WERI-Rb-1 (cell line): ENCODE data around the gene PRSS27.
"Not testable (repeated sequence)": the region's sequence is repeated elsewhere in the genome, so short reads cannot be mapped to it uniquely, and the experiment has no call there.

Experiments used
- DNase-seq: peaks from one replicate; pipeline ENCODE4 v3.0.0-alpha.2; 2020
- H3K27ac ChIP-seq: fragments of 250-450 bp; sonication (Bioruptor Pico); 2 replicates; pipeline ENCODE4 v1.5.1; 2020; ENCODE audit warnings: mild to moderate bottlenecking, moderate library complexity
- H3K27me3 ChIP-seq: fragments of 250-450 bp; sonication (Bioruptor Pico); 2 replicates; pipeline ENCODE4 v1.5.1; 2021; ENCODE audit warnings: mild to moderate bottlenecking, low read depth, moderate library complexity; ENCODE audit not compliant: insufficient read depth, severe bottlenecking
- H3K36me3 ChIP-seq: fragments of 250-450 bp; sonication (Bioruptor Pico); 2 replicates; pipeline ENCODE4 v1.5.1; 2020; ENCODE audit warnings: mild to moderate bottlenecking, moderate library complexity
- H3K4me3 ChIP-seq: 2 replicates; pipeline ENCODE4 v1.5.1; 2011; ENCODE audit warnings: low read depth, mild to moderate bottlenecking, control low read depth, low read length
- H3K9me3 ChIP-seq: fragments of 250-450 bp; sonication (Bioruptor Pico); 2 replicates; pipeline ENCODE4 v1.5.1; 2021; ENCODE audit warnings: mild to moderate bottlenecking, moderate library complexity; ENCODE audit not compliant: severe bottlenecking
- CTCF ChIP-seq: IDR thresholded peaks from 2 replicates; pipeline ENCODE4 v1.5.1; 2011; ENCODE audit warnings: low read depth, mild to moderate bottlenecking, control low read depth, inconsistent platforms, low read length

The PRSS27 gene

GRCh38 chr16:2697401-2697948 lies 22.5 kb downstream of the PRSS27 start:
- Histone ChIP-seq H3K4me3 (no peak overlapping the region), H3K9me3 (no peaks in the 10 kb centered on the region), H3K36me3 (peaks cover 52% of the 10 kb centered on the region), H3K27ac (peak overlapping the region; percentile 34; the same call in 1 of the 2 replicates), H3K27me3 (no peaks in the 10 kb centered on the region)
- DNase-seq, result peak; percentile 49
- TF ChIP-seq CTCF, result no peak

GRCh38 chr16:2696601-2697250 lies 23.3 kb downstream of the PRSS27 start:
- DNase-seq, H3K9me3 ChIP-seq, H3K4me3 ChIP-seq, H3K27me3 ChIP-seq: not testable (repeated sequence)
- peak overlapping the region; percentile 34; the same call in 1 of the 2 replicates for H3K27ac ChIP-seq
- peaks cover 49% of the 10 kb centered on the region for H3K36me3 ChIP-seq

- DNase-seq, result no peak
- H3K9me3 ChIP-seq, result no peaks in the 10 kb centered on the region
- TF ChIP-seq CTCF, result no peak
- no peak overlapping the region for H3K27ac ChIP-seq
- H3K4me3 ChIP-seq, result no peak overlapping the region
- no peaks in the 10 kb centered on the region for H3K27me3 ChIP-seq
- peaks cover 19% of the 10 kb centered on the region for H3K36me3 ChIP-seq
These were observed 26.9 kb downstream of the PRSS27 start for GRCh38 chr16:2692948-2693651.

- no peak for DNase-seq
- peaks cover 12% of the 10 kb centered on the region for H3K36me3 ChIP-seq
- no peaks in the 10 kb centered on the region for H3K27me3 ChIP-seq
- H3K27ac ChIP-seq, result no peak overlapping the region
- TF ChIP-seq CTCF, result no peak
- H3K9me3 ChIP-seq, result no peaks in the 10 kb centered on the region
- no peak overlapping the region for H3K4me3 ChIP-seq
These were observed 27.6 kb downstream of the PRSS27 start for GRCh38 chr16:2692251-2692947.

GRCh38 chr16:2691491-2692248 lies 28.4 kb downstream of the PRSS27 start:
- Histone ChIP-seq H3K9me3 (no peaks in the 10 kb centered on the region), H3K27ac (no peak overlapping the region), H3K27me3 (no peaks in the 10 kb centered on the region), H3K36me3 (peaks cover 5% of the 10 kb centered on the region), H3K4me3 (no peak overlapping the region)
- no peak for TF ChIP-seq CTCF
- no peak for DNase-seq
